IMR-90 (cell line): ENCODE results near the gene PCDH19. TPM values are rescaled to one million over a fixed set of nuclear protein-coding genes. Genes with fewer than 3 reads are reported as not detected.

Source experiments
- ATAC-seq: fragments of 200-7000 bp; cut with Tn5 transposase; 2 replicates; pipeline ENCODE4 v1.9.1; 2020; ENCODE audit warnings: low read depth, mild to moderate bottlenecking, moderate library complexity
- BruUV-seq: library from RNA; stranded (reverse); fragments of 400-500 nt; replicated peaks from 2 replicates; lab custom pipeline; 2021; lab: Mats Ljungman, UMichigan
- CTCF ChIA-PET: fragments of 300-600 bp; formaldehyde crosslinking; extraction: SDS; loops from one replicate; lab custom pipeline; 2021; ENCODE audit warnings: antibody characterized with exemption; lab: Yijun Ruan, JAX
- POLR2A ChIA-PET: fragments of 300-600 bp; sonication (Branson Sonifier 250); formaldehyde crosslinking; loops from one replicate; lab custom pipeline; 2022; ENCODE audit warnings: antibody characterized with exemption; ENCODE audit not compliant: unreplicated experiment; lab: Charles Lee
- DNase-seq: peaks from one replicate; pipeline ENCODE4 v3.0.0; 2013
- H2AFZ ChIP-seq: replicated peaks from 2 replicates; pipeline ENCODE3; 2013; ENCODE audit warnings: low read length, mild to moderate bottlenecking; ENCODE audit not compliant: poor library complexity
- H2AK5ac ChIP-seq: 2 replicates; pipeline ENCODE4 v1.6.1; 2013; ENCODE audit warnings: low read depth, low read length, inconsistent platforms
- H2AK9ac ChIP-seq: replicated peaks from 2 replicates; pipeline ENCODE3; 2013; ENCODE audit warnings: mild to moderate bottlenecking, low read depth, low read length, moderate library complexity; ENCODE audit not compliant: poor library complexity
- H2BK120ac ChIP-seq: 2 replicates; pipeline ENCODE4 v1.6.1; 2013; ENCODE audit warnings: low read depth, low read length, inconsistent platforms
- H2BK15ac ChIP-seq: 3 replicates; pipeline ENCODE4 v1.6.1; 2013; ENCODE audit warnings: low read depth, low read length, inconsistent platforms
- H2BK20ac ChIP-seq: 2 replicates; pipeline ENCODE4 v1.6.1; 2013; ENCODE audit warnings: low read depth, mild to moderate bottlenecking, inconsistent platforms, low read length, moderate library complexity
- H2BK5ac ChIP-seq: 2 replicates; pipeline ENCODE4 v1.6.1; 2013; ENCODE audit warnings: mild to moderate bottlenecking, low read depth, low read length, inconsistent platforms; ENCODE audit not compliant: poor library complexity, severe bottlenecking
- H3K14ac ChIP-seq: replicated peaks from 2 replicates; pipeline ENCODE4 v1.6.1; 2013; ENCODE audit warnings: low read depth, low read length, inconsistent platforms
- H3K18ac ChIP-seq: 2 replicates; pipeline ENCODE4 v1.6.1; 2013; ENCODE audit warnings: low read depth, low read length, control low read depth
- H3K23ac ChIP-seq: 2 replicates; pipeline ENCODE4 v1.6.1; 2013; ENCODE audit warnings: low read depth, low read length, inconsistent platforms
- H3K27ac ChIP-seq: 2 replicates; pipeline ENCODE4 v1.5.1; 2013; ENCODE audit warnings: mild to moderate bottlenecking, control low read depth, low read length; ENCODE audit not compliant: insufficient read depth
- H3K27me3 ChIP-seq: 2 replicates; pipeline ENCODE4 v1.6.1; 2013; ENCODE audit warnings: low read length; ENCODE audit not compliant: control insufficient read depth, insufficient read depth
- H3K36me3 ChIP-seq: 2 replicates; pipeline ENCODE4 v1.6.1; 2013; ENCODE audit warnings: low read length, mixed read lengths; ENCODE audit not compliant: control insufficient read depth, insufficient read depth
- H3K4ac ChIP-seq: 2 replicates; pipeline ENCODE4 v1.6.1; 2013; ENCODE audit warnings: low read depth, low read length, inconsistent platforms
- H3K4me1 ChIP-seq: 2 replicates; pipeline ENCODE4 v1.6.1; 2013; ENCODE audit warnings: low read length, mixed read lengths; ENCODE audit not compliant: control insufficient read depth, insufficient read depth
- H3K4me2 ChIP-seq: 2 replicates; pipeline ENCODE4 v1.6.1; 2013; ENCODE audit warnings: low read depth, mild to moderate bottlenecking, control low read depth, low read length, moderate library complexity
- H3K4me3 ChIP-seq: 2 replicates; pipeline ENCODE4 v1.5.1; 2013; ENCODE audit warnings: low read depth, mild to moderate bottlenecking, control low read depth, low read length, moderate library complexity; ENCODE audit not compliant: insufficient read depth
- H3K56ac ChIP-seq: 2 replicates; pipeline ENCODE4 v1.6.1; 2013; ENCODE audit warnings: low read length, inconsistent platforms; ENCODE audit not compliant: insufficient read depth; ENCODE audit errors: extremely low read depth
- H3K79me1 ChIP-seq, 2 experiments: 2 replicates each; pipeline ENCODE4 v1.6.1; 2013; ENCODE audit warnings: low read length in 2 of 2, inconsistent platforms in 1 of 2, low read depth in 1 of 2
- H3K9ac ChIP-seq: 2 replicates; pipeline ENCODE4 v1.6.1; 2013; ENCODE audit warnings: low read depth, low read length, control low read depth
- H3K9me1 ChIP-seq: 2 replicates; pipeline ENCODE4 v1.6.1; 2013; ENCODE audit warnings: low read length, inconsistent platforms; ENCODE audit not compliant: insufficient read depth
- H3K9me3 ChIP-seq: 2 replicates; pipeline ENCODE4 v1.6.1; 2013; ENCODE audit warnings: low read length; ENCODE audit not compliant: control insufficient read depth, insufficient read depth
- H4K20me1 ChIP-seq: 2 replicates; pipeline ENCODE4 v1.6.1; 2013; ENCODE audit warnings: low read length, inconsistent platforms; ENCODE audit not compliant: insufficient read depth
- H4K5ac ChIP-seq: 2 replicates; pipeline ENCODE4 v1.6.1; 2013; ENCODE audit warnings: mild to moderate bottlenecking, low read depth, low read length, control low read depth
- H4K8ac ChIP-seq, 2 experiments: 2 replicates each; pipeline ENCODE4 v1.6.1; 2013; ENCODE audit warnings: low read depth in 2 of 2, low read length in 2 of 2, control low read depth in 1 of 2, inconsistent platforms in 1 of 2
- H4K91ac ChIP-seq: 2 replicates; pipeline ENCODE4 v1.6.1; 2013; ENCODE audit warnings: low read depth, low read length, inconsistent platforms; ENCODE audit not compliant: insufficient read depth
- NFE2L2 ChIP-seq: fragments of 150-350 bp; IDR thresholded peaks from 2 replicates; pipeline ENCODE4 v1.6.1; 2016; ENCODE audit warnings: low read depth, mild to moderate bottlenecking, low read length
- POLR2A ChIP-seq: IDR thresholded peaks from 2 replicates; pipeline ENCODE4 v1.6.1; 2012; ENCODE audit warnings: mild to moderate bottlenecking, low read depth, low read length
- RFX5 ChIP-seq: IDR thresholded peaks from 2 replicates; pipeline ENCODE4 v1.8.0; 2012; ENCODE audit warnings: low read depth, mild to moderate bottlenecking, low read length, moderate library complexity
- WGBS, 2 experiments: methylation state at CpG; one replicate each; pipeline versions ENCODE4 v1.1.5 to v1.1.7; 2013; ENCODE audit warnings: missing lambda C conversion rate in 2 of 2; ENCODE audit not compliant: insufficient read length in 1 of 2; ENCODE audit errors: extremely low coverage in 2 of 2; 5-methylcytosine and 5-hydroxymethylcytosine counted together
- dilution Hi-C: fragments of 300-500 bp; cut with HindIII; formaldehyde crosslinking; loops from one replicate; pipeline ENCODE4 v1.14.3; 2018; ENCODE audit warnings: low sequenced_read_pairs; ENCODE audit not compliant: unreplicated experiment
- in situ Hi-C: fragments of 300-500 bp; cut with MboI; formaldehyde crosslinking; loops from 3 replicates; pipeline ENCODE4 v1.14.3; 2019; ENCODE audit warnings: low sequenced_read_pairs, inconsistent platforms, mixed read lengths
- intact Hi-C: fragments of 100-400 bp; cut with micrococcal nuclease; formaldehyde crosslinking; loops from 2 replicates; pipeline ENCODE4 v1.10.0; 2022
- polyA plus RNA-seq, 3 experiments: library from polyadenylated mRNA; depleted of rRNA; stranded (reverse); fragments of >200 nt; gene quantifications; 2 replicates each; pipeline ENCODE4 v1.2.3, GENCODE V29; 2012; ENCODE audit warnings: low replicate concordance in 1 of 3
- total RNA-seq: library from RNA; depleted of rRNA; stranded (reverse); fragments of >200 nt; gene quantifications from 2 replicates; pipeline ENCODE4 v1.2.3, GENCODE V29; 2012
- TF ChIP-seq, protein P1 (sequence below): fragments of 150-350 bp; IDR thresholded peaks from 2 replicates; pipeline ENCODE4 v1.6.1; 2017; ENCODE audit warnings: mild to moderate bottlenecking, antibody characterized with exemption, low read length, low read depth

PCDH19 gene
- total and polyA plus RNA-seq, 2 of the 4 experiments (the other 2 are of a cell fraction), result not detected

DNA sequence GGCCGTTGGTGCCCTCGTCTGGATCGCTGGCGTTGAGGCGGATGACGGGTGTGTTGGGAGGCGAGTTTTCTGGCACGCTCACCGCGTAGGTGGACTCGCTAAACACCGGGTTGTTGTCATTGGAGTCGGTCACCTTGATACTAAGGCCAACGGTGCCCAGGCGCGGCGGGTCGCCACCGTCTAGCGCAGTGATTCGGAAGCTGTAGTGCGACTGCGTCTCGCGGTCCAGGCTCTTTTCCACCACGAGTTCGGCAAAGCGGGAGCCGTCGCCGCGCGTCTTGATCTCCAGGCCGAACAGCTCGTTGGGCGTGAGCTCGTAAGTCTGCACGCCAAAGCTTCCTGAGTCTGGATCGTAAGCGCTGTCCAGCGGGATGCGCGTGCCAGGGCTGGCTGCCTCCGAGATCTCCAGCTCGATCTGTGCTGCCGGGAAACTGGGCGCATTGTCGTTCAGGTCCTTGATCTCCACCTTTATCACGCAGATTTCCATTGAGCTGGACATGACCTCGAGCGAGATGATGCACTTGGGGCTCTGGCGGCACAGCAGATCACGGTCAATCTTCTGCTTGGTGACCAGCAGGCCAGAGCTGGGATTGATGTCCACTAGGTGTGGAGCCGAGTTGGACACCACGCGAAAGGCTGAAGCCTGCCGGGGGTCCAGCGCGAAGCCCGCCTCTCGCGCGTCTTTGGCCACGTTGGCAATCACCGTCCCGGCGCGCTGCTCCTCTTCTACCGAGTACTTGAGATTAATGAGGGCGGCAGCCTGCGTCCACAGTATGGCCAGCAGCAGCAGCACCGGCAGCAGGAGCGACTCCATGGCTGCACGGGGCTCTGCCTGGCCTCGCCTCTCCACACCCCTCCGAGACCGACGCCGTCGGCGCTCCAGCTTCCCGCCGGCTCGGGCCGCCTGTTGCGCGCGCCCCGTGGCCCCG lies 2.0 kb downstream of the PCDH19 start:
- no peak overlapping the region for H2BK15ac ChIP-seq
- no peak overlapping the region for H4K91ac ChIP-seq
- H3K9ac ChIP-seq, result no peak overlapping the region
- TF ChIP-seq RFX5, result no peak
- no peak for TF ChIP-seq POLR2A
- TF ChIP-seq, protein P1, sequence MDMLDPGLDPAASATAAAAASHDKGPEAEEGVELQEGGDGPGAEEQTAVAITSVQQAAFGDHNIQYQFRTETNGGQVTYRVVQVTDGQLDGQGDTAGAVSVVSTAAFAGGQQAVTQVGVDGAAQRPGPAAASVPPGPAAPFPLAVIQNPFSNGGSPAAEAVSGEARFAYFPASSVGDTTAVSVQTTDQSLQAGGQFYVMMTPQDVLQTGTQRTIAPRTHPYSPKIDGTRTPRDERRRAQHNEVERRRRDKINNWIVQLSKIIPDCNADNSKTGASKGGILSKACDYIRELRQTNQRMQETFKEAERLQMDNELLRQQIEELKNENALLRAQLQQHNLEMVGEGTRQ, result no peak
- TF ChIP-seq NFE2L2, result no peak
- no peak overlapping the region for H4K8ac ChIP-seq
- H2AK5ac ChIP-seq, result no peak overlapping the region
- H2AFZ ChIP-seq, result peak overlapping the region; percentile 39
- 33% methylated on average over 68 of the region's 90 CpGs; no CpG with 5 or more reads in 1 of the 2 experiments for WGBS, 2 experiments
- H3K14ac ChIP-seq, result no peak overlapping the region
- no peak overlapping the region for H3K56ac ChIP-seq
- H3K27ac ChIP-seq, result no peak overlapping the region
- no peak overlapping the region for H2BK20ac ChIP-seq
- no peak overlapping the region for H3K4ac ChIP-seq
- H3K79me1 ChIP-seq, result no peaks in the 10 kb centered on the region
- H3K4me3 ChIP-seq, result no peak overlapping the region
- H3K4me2 ChIP-seq, result no peak overlapping the region
- H3K36me3 ChIP-seq, result no peaks in the 10 kb centered on the region
- no peaks in the 10 kb centered on the region for H4K20me1 ChIP-seq
- ATAC-seq (no peak), DNase-seq (no peak)
- ChIA-PET CTCF (no interaction called here), POLR2A (no interaction called here)
- H2BK5ac ChIP-seq, result no peak overlapping the region
- dilution Hi-C loops, result no loop called here
- no peak overlapping the region for H2AK9ac ChIP-seq
- H3K4me1 ChIP-seq, result no peaks in the 10 kb centered on the region
- H3K18ac ChIP-seq, result no peak overlapping the region
- H2BK120ac ChIP-seq, result no peak overlapping the region
- H3K9me1 ChIP-seq, result no peaks in the 10 kb centered on the region
- H3K27me3 ChIP-seq, result peaks cover 36% of the 10 kb centered on the region
- H4K5ac ChIP-seq, result no peak overlapping the region
- no peak overlapping the region for H3K23ac ChIP-seq
- intact Hi-C loops, result no loop called here
- in situ Hi-C loops, result no loop called here
- H3K9me3 ChIP-seq, result peaks cover 14% of the 10 kb centered on the region
- BruUV-seq, result no TSS peak
